ENCODE measurements around the gene ERBB2. TPM values are rescaled to one million over a fixed set of nuclear protein-coding genes. Genes with fewer than 3 reads are reported as not detected.

The ERBB2 gene
- total and polyA plus RNA-seq, 2 of the 13 experiments (the other 11 are each of a cell fraction or from before 2014, with no cell fraction given) = 57.7 to 64.1 TPM

GRCh38 chr17:39687101-39687545 is 12.7 kb upstream of the ERBB2 start (continued):
- peak; percentile 41; the same call in 1 of the 2 replicates for TF ChIP-seq BCL6 (CRISPR knock-in tag; IDR thresholded peaks at IDR 0.05)
- TF ChIP-seq PITX1 (CRISPR knock-in tag; IDR thresholded peaks at IDR 0.05) = peak; percentile 67; the same call in 1 of the 2 replicates
- TF ChIP-seq SP4 (CRISPR knock-in tag; IDR thresholded peaks at IDR 0.05) = no peak
- TF ChIP-seq ZNF574 (CRISPR knock-in tag; IDR thresholded peaks at IDR 0.05) = no peak
- no peak for TF ChIP-seq ZNF225 (CRISPR knock-in tag; IDR thresholded peaks at IDR 0.05)
- TF ChIP-seq ARNTL (CRISPR knock-in tag; IDR thresholded peaks at IDR 0.05) = peak; percentile 57; the same call in 1 of the 2 replicates
- TF ChIP-seq SATB2 (CRISPR knock-in tag; IDR thresholded peaks at IDR 0.05) = no peak
- TF ChIP-seq CC2D1A (CRISPR knock-in tag; IDR thresholded peaks at IDR 0.05) = no peak
- TF ChIP-seq RXRB (CRISPR knock-in tag; IDR thresholded peaks at IDR 0.05; ENCODE audit: borderline replicate concordance) = peak; percentile 14; the same call in 1 of the 2 replicates
- TF ChIP-seq ZNF557 (CRISPR knock-in tag; IDR thresholded peaks at IDR 0.05) = 0 out of 2 replicates have a peak, but pooled peaks have one; percentile 20
- TF ChIP-seq POGZ (CRISPR knock-in tag; IDR thresholded peaks at IDR 0.05) = no peak
- no peak for TF ChIP-seq GABPB1 (CRISPR knock-in tag; IDR thresholded peaks at IDR 0.05)
- peak; percentile 57; the same call in 1 of the 2 replicates for TF ChIP-seq ZMYM2 (CRISPR knock-in tag; IDR thresholded peaks at IDR 0.05)
- peak; percentile 12; the same call in 1 of the 2 replicates for TF ChIP-seq REPIN1 (CRISPR knock-in tag; IDR thresholded peaks at IDR 0.05; ENCODE audit: borderline replicate concordance, low read depth)
- TF ChIP-seq FOSL2 (CRISPR knock-in tag; IDR thresholded peaks at IDR 0.05) = 0 out of 2 replicates have a peak, but pooled peaks have one; percentile 14
- TF ChIP-seq ZNF142 (CRISPR knock-in tag; IDR thresholded peaks at IDR 0.05) = no peak
- no peak for TF ChIP-seq ZNF775 (CRISPR knock-in tag; IDR thresholded peaks at IDR 0.05; ENCODE audit: borderline replicate concordance)
- no peak for TF ChIP-seq MYC (CRISPR knock-in tag; IDR thresholded peaks at IDR 0.05; ENCODE audit: borderline replicate concordance)
- no peak for TF ChIP-seq FOXP1 (IDR thresholded peaks at IDR 0.05)
- 0 out of 2 replicates have a peak, but pooled peaks have one; percentile 23 for TF ChIP-seq FOXP1 (CRISPR knock-in tag; IDR thresholded peaks at IDR 0.05)
- peak; percentile 51; the same call in 1 of the 2 replicates for TF ChIP-seq PBX2 (CRISPR knock-in tag; IDR thresholded peaks at IDR 0.05)
- TF ChIP-seq IRF2 (CRISPR knock-in tag; IDR thresholded peaks at IDR 0.05) = peak; percentile 53; the same call in 1 of the 2 replicates
- peak; percentile 37; the same call in 1 of the 2 replicates for TF ChIP-seq ISL2 (CRISPR knock-in tag; IDR thresholded peaks at IDR 0.05)
